Small intestine (tissue), 7 donors: ENCODE results near the gene VPS18. TPM values are rescaled to one million over a fixed set of nuclear protein-coding genes. Genes with fewer than 3 reads are reported as not detected.

Experiments
- DNase-seq, 2 donors: peaks; one replicate each; pipeline versions ENCODE4 v3.0.0 to v3.0.0-alpha.2; 2013
- FAIRE-seq: peaks from 2 replicates; lab custom pipeline; 2012; peaks lifted over from hg19 to GRCh38; lab: Jason Lieb, UNC
- H3K27ac ChIP-seq, 3 donors: one replicate each; pipeline ENCODE4 v1.5.1; 2013; ENCODE audit warnings: low read length in 2 of 3, mild to moderate bottlenecking in 2 of 3, control low read depth in 1 of 3, inconsistent platforms in 1 of 3, low read depth in 1 of 3, moderate library complexity in 1 of 3
- H3K27me3 ChIP-seq, 3 donors: one replicate each; pipeline ENCODE4 v1.6.1; 2013; ENCODE audit warnings: low read length in 3 of 3, inconsistent platforms in 1 of 3; ENCODE audit not compliant: control insufficient read depth in 3 of 3, insufficient read depth in 3 of 3
- H3K36me3 ChIP-seq, 3 donors: one replicate each; pipeline ENCODE4 v1.6.1; 2013; ENCODE audit warnings: low read length in 3 of 3, inconsistent platforms in 1 of 3, low read depth in 1 of 3, mild to moderate bottlenecking in 1 of 3, moderate library complexity in 1 of 3; ENCODE audit not compliant: control insufficient read depth in 3 of 3, insufficient read depth in 2 of 3
- H3K4me1 ChIP-seq, 3 donors: one replicate each; pipeline ENCODE4 v1.6.1; 2013; ENCODE audit warnings: low read length in 2 of 3, inconsistent platforms in 1 of 3, low read depth in 1 of 3, mild to moderate bottlenecking in 1 of 3, moderate library complexity in 1 of 3; ENCODE audit not compliant: control insufficient read depth in 3 of 3, insufficient read depth in 2 of 3
- H3K4me3 ChIP-seq, 3 donors: one replicate each; pipeline ENCODE4 v1.5.1; 2013; ENCODE audit warnings: low read length in 3 of 3, control low read depth in 1 of 3, inconsistent platforms in 1 of 3, low read depth in 1 of 3, mild to moderate bottlenecking in 1 of 3, moderate library complexity in 1 of 3
- H3K9me3 ChIP-seq, 2 donors: one replicate each; pipeline ENCODE4 v1.6.1; 2013; ENCODE audit warnings: low read depth in 1 of 2, low read length in 1 of 2; ENCODE audit not compliant: control insufficient read depth in 2 of 2, insufficient read depth in 1 of 2
- WGBS, 3 donors: extraction: QIAGEN DNeasy Blood & Tissue Kit; methylation state at CpG; one replicate each; pipeline ENCODE4 v1.1.7; 2013; 5-methylcytosine and 5-hydroxymethylcytosine counted together
- polyA plus RNA-seq, 4 donors: library from polyadenylated mRNA; stranded (reverse) in 3 of 4; unstranded in 1 of 4; fragments of 200-250 nt in 3 of 4; fragments of 120-200 nt in 1 of 4; gene quantifications; one replicate each; pipeline versions ENCODE4 v1.2.1 to v1.2.3, GENCODE V29; 2013
- donor health status: healthy with polysubstance abuse.
- donor health status: control.
- donor health status: control.
- donor health status: Bipolar disorder and iron deficiency.
- donor health status: healthy.

The VPS18 gene
- polyA plus RNA-seq, 4 donors = 7.6 to 20.2 (median 10.7) TPM

GRCh38 chr15:40931300-40932142 lies 37.3 kb downstream of the VPS18 start:
- Histone ChIP-seq H3K36me3 (peaks cover 0 to 35% (median 0%) of the 10 kb centered on the region in 3 donors), H3K27ac (peak overlapping the region; percentile 24 to 84 (median 76)), H3K4me1 (peaks cover 4 to 75% (median 9%) of the 10 kb centered on the region in 3 donors), H3K4me3 (peak overlapping the region in 2 of 3 donors; percentile 59 to 63), H3K9me3 (no peaks in the 10 kb centered on the region), H3K27me3 (peaks cover 2 to 47% (median 4%) of the 10 kb centered on the region in 3 donors)
- FAIRE-seq (no peak), DNase-seq (no peak)
- WGBS, 3 donors = 67 to 75% (median 73%) methylated on average over 16 of the region's 16 CpGs

- 13 to 42% (median 35%) methylated on average over 8 of the region's 8 CpGs for WGBS, 3 donors
- Histone ChIP-seq H3K4me1 (peaks cover 2 to 73% (median 9%) of the 10 kb centered on the region in 3 donors), H3K27me3 (peaks cover 2 to 41% (median 4%) of the 10 kb centered on the region in 3 donors), H3K4me3 (peak overlapping the region in 2 of 3 donors; percentile 20 to 59), H3K36me3 (peaks cover 0 to 41% (median 0%) of the 10 kb centered on the region in 3 donors), H3K9me3 (no peaks in the 10 kb centered on the region), H3K27ac (peak overlapping the region in 2 of 3 donors; percentile 76 to 84)
- FAIRE-seq (no peak), DNase-seq (no peak)
Observed at GRCh38 chr15:40932156-40932555, 37.9 kb downstream of the VPS18 start.

GRCh38 chr15:40932649-40933516 lies 38.6 kb downstream of the VPS18 start:
- H3K27me3 ChIP-seq = peaks cover 2 to 34% (median 4%) of the 10 kb centered on the region in 3 donors
- peak; percentile 57 to 73 for DNase-seq
- peak overlapping the region; percentile 49 to 84 (median 76) for H3K27ac ChIP-seq
- H3K9me3 ChIP-seq = no peaks in the 10 kb centered on the region
- H3K4me1 ChIP-seq = peaks cover 2 to 67% (median 9%) of the 10 kb centered on the region in 3 donors
- peaks cover 0 to 49% (median 0%) of the 10 kb centered on the region in 3 donors for H3K36me3 ChIP-seq
- no peak for FAIRE-seq
- peak overlapping the region in 1 of 3 donors; percentile 59 for H3K4me3 ChIP-seq
- WGBS, 3 donors = 19 to 52% (median 26%) methylated on average over 11 of the region's 11 CpGs

GRCh38 chr15:40933517-40933902 lies 39.3 kb downstream of the VPS18 start:
- H3K4me1 ChIP-seq = peaks cover 2 to 62% (median 9%) of the 10 kb centered on the region in 3 donors
- FAIRE-seq (no peak), DNase-seq (peak; percentile 67 to 84)
- H3K27me3 ChIP-seq = peaks cover 2 to 27% (median 4%) of the 10 kb centered on the region in 3 donors
- 21 to 49% (median 30%) methylated on average over 3 of the region's 3 CpGs for whole genome bisulfite sequencing, 3 donors
- peak overlapping the region in 2 of 3 donors; percentile 25 to 84 for H3K27ac ChIP-seq
- H3K4me3 ChIP-seq = no peak overlapping the region
- H3K36me3 ChIP-seq = peaks cover 0 to 55% (median 0%) of the 10 kb centered on the region in 3 donors
- no peaks in the 10 kb centered on the region for H3K9me3 ChIP-seq

GRCh38 chr15:40934457-40934856 lies 40.2 kb downstream of the VPS18 start:
- Histone ChIP-seq H3K27me3 (peaks cover 0 to 18% (median 2%) of the 10 kb centered on the region in 3 donors), H3K9me3 (no peaks in the 10 kb centered on the region), H3K27ac (no peak overlapping the region), H3K4me1 (peaks cover 2 to 58% (median 7%) of the 10 kb centered on the region in 3 donors), H3K4me3 (no peak overlapping the region), H3K36me3 (peaks cover 0 to 62% (median 0%) of the 10 kb centered on the region in 3 donors)
- WGBS, 3 donors = 44 to 83% (median 67%) methylated on average over 6 of the region's 6 CpGs
- FAIRE-seq (no peak), DNase-seq (no peak)

GRCh38 chr15:40936234-40936708 lies 42.0 kb downstream of the VPS18 start:
- peaks cover 0 to 51% (median 4%) of the 10 kb centered on the region in 3 donors for H3K4me1 ChIP-seq

GRCh38 chr15:40936709-40937666 lies 42.7 kb downstream of the VPS18 start:
- no peaks in the 10 kb centered on the region for H3K27me3 ChIP-seq
- H3K36me3 ChIP-seq = peaks cover 0 to 61% (median 0%) of the 10 kb centered on the region in 3 donors
- DNase-seq (no peak), FAIRE-seq (no peak)
- H3K4me1 ChIP-seq = peaks cover 0 to 45% (median 4%) of the 10 kb centered on the region in 3 donors
- WGBS, 3 donors = 82 to 89% (median 82%) methylated on average over 15 of the region's 15 CpGs
- H3K27ac ChIP-seq = no peak overlapping the region
- no peaks in the 10 kb centered on the region for H3K9me3 ChIP-seq
- no peak overlapping the region for H3K4me3 ChIP-seq

More at GRCh38 chr15:40936234-40936708, 42.0 kb downstream of the VPS18 start:
- H3K4me3 ChIP-seq = no peak overlapping the region
- peaks cover 0 to 2% (median 0%) of the 10 kb centered on the region in 3 donors for H3K27me3 ChIP-seq
- H3K36me3 ChIP-seq = peaks cover 0 to 68% (median 0%) of the 10 kb centered on the region in 3 donors
- no peak overlapping the region for H3K27ac ChIP-seq
- FAIRE-seq (no peak), DNase-seq (no peak)
- 90 to 94% (median 92%) methylated on average over 31 of the region's 31 CpGs for WGBS, 3 donors
- no peaks in the 10 kb centered on the region for H3K9me3 ChIP-seq
